HG02642 (cell line): Measurements from ENCODE around the gene FGFRL1.

Experiments used
- ATAC-seq: cut with Tn5 transposase; IDR thresholded peaks from one replicate; pipeline ENCODE4 v1.9.1; 2021; ENCODE audit warnings: mild to moderate bottlenecking; ENCODE audit not compliant: unreplicated experiment, poor library complexity

Gene FGFRL1

GRCh38 chr4:1004557-1005485, 6.6 kb upstream of the FGFRL1 start:
- no peak for ATAC-seq

- no peak for ATAC-seq
Observed at GRCh38 chr4:1006856-1007255, 4.6 kb upstream of the FGFRL1 start.

DNA sequence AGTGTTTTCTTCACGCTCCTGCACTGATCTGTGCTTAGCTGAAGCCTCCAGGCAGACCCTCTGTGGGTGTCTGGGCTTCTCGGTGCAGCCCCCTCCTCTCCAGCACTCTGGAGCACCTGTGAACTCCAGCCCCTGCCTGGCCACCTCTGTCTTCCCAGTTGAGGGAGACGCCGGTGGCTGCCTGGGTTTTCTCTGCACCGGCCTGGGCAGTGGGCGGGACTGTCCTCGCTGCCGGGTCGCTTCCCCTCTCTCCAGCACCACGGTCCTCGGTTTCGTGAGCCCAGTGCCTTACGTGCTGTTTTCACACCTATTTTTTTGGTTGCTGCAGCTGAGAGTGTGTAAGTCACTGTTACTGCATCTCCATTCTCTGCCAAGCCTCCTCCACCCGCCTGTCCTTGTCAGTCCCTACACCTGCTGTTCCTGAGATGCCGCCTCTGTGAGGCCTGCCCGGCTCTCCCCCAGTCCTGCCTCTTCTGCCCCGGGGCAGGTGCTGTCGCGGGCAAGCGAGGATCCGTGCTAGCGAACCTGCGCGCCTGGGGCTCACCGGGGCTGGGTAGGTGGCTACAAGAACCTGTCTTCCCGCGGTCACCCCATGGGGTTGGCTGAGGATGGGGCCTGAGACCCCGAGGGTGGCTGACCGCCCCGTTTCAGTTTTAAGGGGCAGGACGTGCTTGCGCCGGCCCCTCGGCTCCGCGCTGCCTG, 2.4 kb upstream of the FGFRL1 start:
- peak; percentile 5 for ATAC-seq

GRCh38 chr4:1009542-1010394, 1.7 kb upstream of the FGFRL1 start:
- ATAC-seq: peak; percentile 52

- ATAC-seq: no peak
Observed at GRCh38 chr4:1010395-1011021, 918 bp upstream of the FGFRL1 start.

GRCh38 chr4:1011666-1012033, 224 bp downstream of the FGFRL1 start:
- peak; percentile 6 for ATAC-seq

GRCh38 chr4:1012034-1012739, 761 bp downstream of the FGFRL1 start:
- ATAC-seq: no peak

DNA sequence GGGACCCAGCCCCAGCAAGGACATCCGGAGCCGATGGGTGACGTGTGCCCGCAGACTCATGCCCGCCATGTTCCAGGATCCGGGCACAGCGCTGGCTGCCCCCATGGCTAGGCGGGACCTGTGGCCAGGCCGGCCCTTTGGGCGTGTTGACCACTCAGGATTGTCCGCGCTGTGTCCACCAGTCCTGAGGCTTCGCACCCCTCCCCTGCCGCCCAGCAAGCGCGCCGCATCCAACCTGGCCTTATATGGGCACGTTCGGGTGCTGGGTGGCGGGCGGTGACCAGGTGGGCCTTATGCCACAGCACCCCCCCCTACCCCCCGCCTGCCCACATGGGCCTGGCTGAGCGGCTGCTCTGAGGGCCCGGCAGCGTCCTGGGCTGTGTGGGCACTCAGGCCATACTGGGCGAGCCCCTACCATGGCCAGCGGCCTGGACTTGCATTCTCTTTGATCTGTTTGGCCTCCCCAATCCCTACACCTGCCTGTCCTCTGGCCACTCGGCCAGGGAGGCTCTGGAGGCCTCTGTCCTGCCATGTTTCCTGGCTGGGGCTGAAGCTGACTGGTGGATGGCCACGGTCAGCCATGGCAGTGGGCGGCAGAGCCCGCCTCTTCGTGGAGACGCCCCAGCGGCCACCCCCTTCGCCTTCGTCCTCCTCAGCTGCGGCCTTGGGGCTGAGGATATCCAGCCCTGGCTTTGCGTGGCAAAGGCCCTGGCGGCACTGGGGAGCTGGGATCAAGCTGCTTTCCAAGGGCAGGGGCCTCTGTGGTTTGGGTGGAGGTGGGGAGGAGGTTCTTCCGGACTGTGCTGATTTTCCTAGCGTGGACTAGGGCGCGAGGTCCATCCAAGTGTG, 2.0 kb downstream of the FGFRL1 start:
- no peak for ATAC-seq

GRCh38 chr4:1014291-1015167, 3.1 kb downstream of the FGFRL1 start:
- ATAC-seq: no peak

DNA sequence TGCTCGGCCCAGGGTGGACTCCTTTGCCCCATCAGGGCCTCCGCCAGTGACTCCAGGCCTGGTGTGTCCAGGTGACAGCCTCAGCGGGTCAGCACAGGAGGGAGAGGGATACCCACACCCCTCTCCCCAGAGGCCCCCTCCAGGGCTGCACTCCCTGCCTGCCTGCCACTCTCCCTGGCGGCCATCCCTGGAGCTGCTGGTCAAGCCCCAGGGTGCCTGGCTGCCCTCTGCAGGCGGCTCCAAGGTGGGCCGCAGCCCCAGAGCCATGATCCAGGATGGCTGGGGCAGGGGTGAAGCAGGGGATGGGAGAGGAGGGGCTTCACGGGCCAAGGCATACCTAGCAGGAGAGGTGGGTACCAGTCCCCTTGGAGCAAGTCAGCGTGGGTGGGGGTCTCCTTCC, 3.8 kb downstream of the FGFRL1 start:
- ATAC-seq: no peak

DNA sequence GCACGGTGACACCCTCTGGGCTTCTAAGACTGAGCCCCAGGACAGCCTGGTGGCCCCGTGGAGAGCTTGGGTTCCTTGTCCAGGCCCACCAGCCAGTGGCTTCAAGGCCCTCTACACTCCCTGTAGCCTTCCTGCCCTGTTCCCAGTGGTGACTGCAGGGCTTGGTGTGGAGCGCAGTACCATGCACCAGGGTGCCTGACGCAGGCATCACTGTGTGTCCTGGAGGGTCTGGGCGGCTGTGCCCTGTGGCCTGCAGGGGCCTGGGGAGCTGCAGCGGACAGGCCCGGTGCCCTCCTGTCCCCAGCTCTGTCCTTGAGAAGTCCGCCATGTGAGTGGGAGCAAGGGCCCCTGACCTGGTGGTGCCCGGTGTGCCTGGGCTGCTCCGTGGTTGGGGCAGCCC, 4.3 kb downstream of the FGFRL1 start:
- ATAC-seq: no peak

DNA sequence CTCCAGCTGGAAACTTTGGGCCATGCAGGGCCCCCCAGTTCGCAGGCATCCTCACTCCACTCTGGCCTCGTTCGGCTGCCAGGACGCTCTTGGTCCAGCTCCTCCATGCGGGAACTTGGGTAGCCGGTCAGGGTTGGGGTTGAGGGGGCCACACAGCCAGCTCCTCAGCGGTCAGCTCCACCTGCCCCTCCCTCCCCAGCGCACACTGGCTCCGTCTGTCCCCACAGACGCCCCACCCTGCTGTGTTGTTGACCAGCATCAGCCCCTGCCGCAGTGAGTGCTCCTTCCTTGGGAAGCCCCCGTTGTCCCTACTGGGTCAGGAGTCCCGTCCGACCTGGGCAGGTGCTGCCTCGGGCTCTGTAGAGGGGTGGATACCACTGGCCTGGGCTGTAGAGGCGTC, 5.8 kb downstream of the FGFRL1 start:
- ATAC-seq: no peak

DNA sequence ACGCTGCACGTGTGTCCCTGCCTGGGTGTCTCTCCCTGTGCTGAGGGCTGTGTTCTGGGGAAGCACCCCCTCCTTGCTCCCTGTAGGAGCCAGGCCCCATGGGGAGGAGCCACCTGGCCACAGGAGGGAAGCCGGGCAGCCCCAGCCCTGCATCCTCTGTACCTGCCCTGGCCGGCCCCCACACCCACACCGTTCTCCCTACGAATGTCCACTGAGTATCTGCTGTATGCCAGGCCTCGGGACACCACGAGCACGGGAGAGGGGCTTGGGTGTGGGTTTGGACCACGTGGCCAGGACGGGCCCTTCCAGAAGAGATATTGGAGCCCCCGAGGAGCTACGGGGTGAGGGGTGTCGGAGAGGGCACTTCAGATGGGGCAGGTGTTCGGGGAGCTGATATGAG, 6.3 kb downstream of the FGFRL1 start:
- no peak for ATAC-seq

DNA sequence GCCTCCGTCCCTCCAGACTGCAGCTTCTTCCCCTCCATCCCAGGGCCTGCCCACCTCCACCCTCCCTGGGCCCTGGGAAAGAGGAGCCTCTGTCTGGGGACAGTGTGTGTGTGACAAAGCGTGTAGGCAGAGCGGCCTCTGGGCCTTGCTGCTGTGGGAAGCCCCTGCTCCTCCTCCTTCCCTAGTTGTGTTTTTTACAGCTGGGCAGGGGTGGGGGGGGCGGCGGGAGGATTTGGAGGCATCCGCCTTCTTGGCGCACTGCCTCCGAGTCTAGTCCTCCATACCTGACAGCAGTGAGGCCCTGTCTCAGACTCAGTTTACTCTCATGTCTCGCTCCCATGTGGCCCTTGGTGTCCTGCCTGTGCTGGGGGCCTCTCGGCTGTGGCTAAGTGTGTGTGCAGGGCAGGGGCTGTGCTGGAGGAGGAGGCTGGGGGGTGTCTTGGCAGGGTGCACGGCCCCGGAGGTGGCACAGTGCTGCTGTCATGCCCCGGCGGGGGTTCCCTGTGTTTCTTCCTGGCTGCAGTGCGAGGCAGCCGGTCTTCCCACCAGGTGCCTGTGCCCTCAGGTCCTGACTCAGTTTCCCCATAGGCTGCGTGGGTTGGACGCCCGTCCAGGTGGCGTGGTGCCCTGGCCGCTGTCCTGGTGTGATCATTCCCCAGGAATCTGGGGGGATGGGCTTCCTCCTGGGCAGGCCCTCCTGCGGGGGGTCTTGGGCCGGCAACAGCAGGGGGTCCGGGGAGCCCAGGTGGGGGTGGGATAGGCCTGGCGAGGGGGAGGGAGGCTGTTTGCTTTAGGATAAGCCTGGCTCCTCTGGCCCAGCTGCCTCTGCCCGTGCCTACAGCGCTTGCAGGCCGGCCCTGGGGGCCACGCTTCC, 7.0 kb downstream of the FGFRL1 start:
- no peak for ATAC-seq

- no peak for ATAC-seq
Observed at GRCh38 chr4:1019320-1019719, 7.9 kb downstream of the FGFRL1 start.

DNA sequence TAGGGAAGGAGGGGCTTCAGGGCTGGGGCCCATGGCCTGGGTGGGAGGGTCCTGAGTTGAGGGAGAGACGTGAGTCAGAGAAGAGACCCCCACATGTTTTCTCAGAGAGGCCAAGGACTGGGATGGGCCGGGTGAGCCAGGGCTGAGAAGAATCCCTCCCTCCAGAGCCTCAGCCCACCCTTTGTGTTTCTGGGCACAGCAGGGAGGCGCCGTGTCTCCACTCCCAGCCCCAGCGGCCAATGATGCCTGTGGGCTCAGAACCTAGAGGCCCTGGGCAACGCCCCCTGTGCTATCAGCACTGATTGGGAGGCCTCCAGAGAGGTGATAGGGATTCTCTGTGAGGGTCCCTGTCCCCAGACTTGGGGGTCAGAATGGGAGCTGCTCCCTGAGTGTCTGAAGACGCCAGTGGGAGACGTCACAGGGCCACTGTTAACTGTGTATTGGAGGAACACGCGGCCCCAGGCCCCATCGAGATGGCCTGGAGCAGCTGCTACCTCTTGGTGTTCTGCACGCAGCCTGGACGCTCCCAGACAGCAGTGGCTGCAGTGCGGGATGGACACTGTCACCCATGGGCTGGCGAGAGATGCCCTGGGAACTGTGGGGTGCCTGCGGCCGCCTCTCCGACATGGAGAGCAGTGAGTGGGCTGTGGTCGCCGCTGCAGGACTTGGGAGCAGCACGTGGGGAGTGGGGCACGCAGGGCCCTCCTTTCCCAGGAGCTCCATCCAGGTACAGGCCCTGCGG, 8.5 kb downstream of the FGFRL1 start:
- ATAC-seq: no peak
